Measurements from ENCODE around the gene CREBBP. TPM values are rescaled to one million over a fixed set of nuclear protein-coding genes. Genes with fewer than 3 reads are reported as not detected.

The CREBBP gene
- total RNA-seq, 3 donors from 2014 or later = 57.9 to 107 (median 81.6) TPM

- intact Hi-C loops (cut with DNase I, micrococcal nuclease) = loop anchor here in 1 of 2 donors (10.0 kb wide), 1 partner anchor 181 kb away; no protein-coding TSS in a partner anchor
- H3K4me1 ChIP-seq (ENCODE audit: low read depth) = peaks cover 6% of the 10 kb centered on the region
- no peak for TF ChIP-seq CTCF (IDR thresholded peaks at IDR 0.05)
Observed at GRCh38 chr16:3694051-3694450, 186.5 kb downstream of the CREBBP start.

GRCh38 chr16:3691761-3692160, 188.8 kb downstream of the CREBBP start:
- intact Hi-C loops (cut with DNase I, micrococcal nuclease) = loop anchor here in 1 of 2 donors (10.0 kb wide), 1 partner anchor 183 kb away; no protein-coding TSS in a partner anchor

More at GRCh38 chr16:3694051-3694450, 186.5 kb downstream of the CREBBP start:
- Histone ChIP-seq H3K36me3 (ENCODE audit: low read depth) (no peaks in the 10 kb centered on the region), H3K9me3 (no peaks in the 10 kb centered on the region), H3K4me3 (no peak overlapping the region)
- DNase-seq (no peak), ATAC-seq (no peak)

GRCh38 chr16:3690980-3691720, 189.4 kb downstream of the CREBBP start:
- intact Hi-C loops (cut with DNase I, micrococcal nuclease) = loop anchor here in 1 of 2 donors (10.0 kb wide), 1 partner anchor 184 kb away; no protein-coding TSS in a partner anchor
- TF ChIP-seq CTCF (IDR thresholded peaks at IDR 0.05) = no peak
- Histone ChIP-seq H3K4me3 (no peak overlapping the region), H3K4me1 (ENCODE audit: low read depth) (peaks cover 6% of the 10 kb centered on the region), H3K9me3 (no peaks in the 10 kb centered on the region), H3K36me3 (ENCODE audit: low read depth) (no peaks in the 10 kb centered on the region)
- ATAC-seq (peak; percentile 7), DNase-seq (peak in 1 of 3 donors; percentile 16)

More at GRCh38 chr16:3691761-3692160, 188.8 kb downstream of the CREBBP start:
- no peak for ATAC-seq
- no peak for TF ChIP-seq CTCF (IDR thresholded peaks at IDR 0.05)
- no peak for DNase-seq
- peaks cover 6% of the 10 kb centered on the region for H3K4me1 ChIP-seq (ENCODE audit: low read depth)
- no peaks in the 10 kb centered on the region for H3K9me3 ChIP-seq
- no peak overlapping the region for H3K4me3 ChIP-seq
- no peaks in the 10 kb centered on the region for H3K36me3 ChIP-seq (ENCODE audit: low read depth)

GRCh38 chr16:3690470-3690928, 190.0 kb downstream of the CREBBP start:
- Histone ChIP-seq H3K4me3 (no peak overlapping the region), H3K4me1 (ENCODE audit: low read depth) (peaks cover 6% of the 10 kb centered on the region), H3K36me3 (ENCODE audit: low read depth) (no peaks in the 10 kb centered on the region), H3K9me3 (no peaks in the 10 kb centered on the region)
- intact Hi-C loops (cut with DNase I, micrococcal nuclease) = loop anchor here in 1 of 2 donors (10.0 kb wide), 1 partner anchor 184 kb away; no protein-coding TSS in a partner anchor
- peak; percentile 89 for TF ChIP-seq CTCF (IDR thresholded peaks at IDR 0.05)
- DNase-seq = peak; percentile 86 to 92 (median 92)
- ATAC-seq = peak; percentile 99

GRCh38 chr16:3689731-3690130, 190.8 kb downstream of the CREBBP start:
- intact Hi-C loops (cut with DNase I, micrococcal nuclease) = loop anchor here in 1 of 2 donors (10.0 kb wide), 1 partner anchor 185 kb away; no protein-coding TSS in a partner anchor
- no peaks in the 10 kb centered on the region for H3K36me3 ChIP-seq (ENCODE audit: low read depth)

More at GRCh38 chr16:3689731-3690130, 190.8 kb downstream of the CREBBP start:
- no peak for TF ChIP-seq CTCF (IDR thresholded peaks at IDR 0.05)
- peaks cover 6% of the 10 kb centered on the region for H3K4me1 ChIP-seq (ENCODE audit: low read depth)
- H3K9me3 ChIP-seq = no peaks in the 10 kb centered on the region
- H3K4me3 ChIP-seq = no peak overlapping the region
- DNase-seq (no peak), ATAC-seq (no peak)
